A673 (cell line): ENCODE data around the gene LGALS7B. TPM values are rescaled to one million over a fixed set of nuclear protein-coding genes. Genes with fewer than 3 reads are reported as not detected.
"Not testable (repeated sequence)": the region's sequence is repeated elsewhere in the genome, so short reads cannot be mapped to it uniquely, and the experiment has no call there.

Experiments
- BruUV-seq: library from RNA; stranded (reverse); fragments of 400-500 nt; replicated peaks from 2 replicates; lab custom pipeline; 2021; lab: Mats Ljungman, UMichigan
- CTCF ChIA-PET: fragments of 300-600 bp; sonication (Branson Sonifier 250); formaldehyde crosslinking; loops from one replicate; lab custom pipeline; 2022; ENCODE audit warnings: antibody characterized with exemption; lab: Charles Lee
- POLR2A ChIA-PET: fragments of 300-600 bp; sonication (Branson Sonifier 250); formaldehyde crosslinking; loops from one replicate; lab custom pipeline; 2022; ENCODE audit warnings: antibody characterized with exemption; ENCODE audit not compliant: low non-redundant PET; lab: Charles Lee
- DNase-seq: peaks from one replicate; pipeline ENCODE4 v3.0.0-alpha.2; 2015; ENCODE audit warnings: low spot score
- H3K27ac ChIP-seq: fragments of 200-600 bp; sonication (generic); 2 replicates; pipeline ENCODE4 v1.5.1; 2016; ENCODE audit warnings: mixed run types, low read depth, mild to moderate bottlenecking, mixed read lengths, antibody characterized with exemption, low read length; ENCODE audit not compliant: poor library complexity, severe bottlenecking
- H3K27me3 ChIP-seq: fragments of 200-600 bp; sonication (generic); replicated peaks from 2 replicates; pipeline ENCODE4 v1.6.1; 2017; ENCODE audit warnings: mixed run types, low read depth, mild to moderate bottlenecking, mixed read lengths, antibody characterized with exemption, low read length; ENCODE audit not compliant: insufficient read depth, poor library complexity
- H3K36me3 ChIP-seq: fragments of 200-600 bp; sonication (generic); 2 replicates; pipeline ENCODE4 v1.6.1; 2016; ENCODE audit warnings: mixed run types, mild to moderate bottlenecking, mixed read lengths, antibody characterized with exemption, low read length; ENCODE audit not compliant: insufficient read depth, poor library complexity, severe bottlenecking
- H3K4me1 ChIP-seq: fragments of 200-600 bp; sonication (generic); 2 replicates; pipeline ENCODE4 v1.6.1; 2017; ENCODE audit warnings: mixed run types, mild to moderate bottlenecking, mixed read lengths, antibody characterized with exemption, low read length; ENCODE audit not compliant: insufficient read depth, poor library complexity, severe bottlenecking
- H3K4me3 ChIP-seq: fragments of 200-600 bp; sonication (generic); 2 replicates; pipeline ENCODE4 v1.5.1; 2016; ENCODE audit warnings: low read depth, mixed run types, mild to moderate bottlenecking, mixed read lengths, low read length; ENCODE audit not compliant: poor library complexity, severe bottlenecking
- H3K9me3 ChIP-seq: fragments of 200-600 bp; sonication (generic); 2 replicates; pipeline ENCODE4 v1.6.1; 2016; ENCODE audit warnings: mixed run types, low read depth, mild to moderate bottlenecking, mixed read lengths, antibody characterized with exemption, low read length; ENCODE audit not compliant: poor library complexity, severe bottlenecking
- CTCF ChIP-seq: fragments of 300-800, 200-600 bp; sonication (generic); conservative IDR thresholded peaks from 2 replicates; pipeline ENCODE4 v1.5.1; 2017; ENCODE audit warnings: low read depth, mild to moderate bottlenecking, antibody characterized with exemption, low read length, moderate library complexity, mixed read lengths
- EZH2 ChIP-seq: fragments of 200-600 bp; sonication (generic); IDR thresholded peaks from 2 replicates; pipeline ENCODE4 v1.6.1; 2017; ENCODE audit warnings: borderline replicate concordance, low read depth, mild to moderate bottlenecking, mixed read lengths, antibody characterized with exemption, low read length; ENCODE audit not compliant: poor library complexity, severe bottlenecking
- intact Hi-C: fragments of 100-400 bp; cut with micrococcal nuclease; formaldehyde crosslinking; loops from one replicate; pipeline ENCODE4 v1.10.0; 2022; ENCODE audit not compliant: unreplicated experiment
- total RNA-seq: library from RNA; stranded (reverse); gene quantifications from 2 replicates; pipeline ENCODE4 v1.2.3, GENCODE V29; 2021

LGALS7B gene
- total RNA-seq, 1 experiment from 2014 or later, result not detected

DNA sequence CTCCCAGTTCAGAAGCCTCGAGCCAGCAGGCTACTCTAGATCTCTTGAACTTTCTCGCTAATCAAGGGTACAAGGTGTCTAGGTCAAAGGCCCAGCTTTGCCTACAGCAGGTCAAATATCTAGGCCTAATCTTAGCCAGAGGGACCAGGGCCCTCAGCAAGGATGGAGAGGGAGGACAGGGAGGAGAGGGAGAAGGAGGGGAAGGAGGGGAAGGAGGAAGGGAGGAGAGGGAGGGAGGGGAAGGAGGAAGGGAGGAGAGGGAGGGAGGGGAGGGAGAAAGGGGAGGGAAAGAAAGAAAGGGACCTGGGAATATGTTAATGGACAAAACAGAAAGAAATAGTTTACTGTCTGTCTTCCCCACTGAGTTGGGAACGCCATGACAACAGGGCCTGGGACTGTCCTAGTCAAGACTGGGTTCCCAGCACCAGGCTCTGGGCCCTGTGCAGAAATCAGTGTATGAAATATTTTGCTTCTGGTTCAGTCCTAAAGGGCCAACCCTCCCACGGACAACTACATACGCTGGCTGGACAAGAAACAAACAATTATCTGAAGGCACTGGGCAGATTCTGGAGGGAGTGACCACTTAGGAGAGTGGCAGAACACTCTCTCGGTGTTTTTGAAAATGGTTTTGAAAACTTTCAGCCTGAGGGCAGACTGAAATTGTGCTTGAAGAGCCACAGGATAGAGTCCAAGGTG, 38.0 kb downstream of the LGALS7B start:
- no TSS peak for BruUV-seq
- no peak for DNase-seq

DNA sequence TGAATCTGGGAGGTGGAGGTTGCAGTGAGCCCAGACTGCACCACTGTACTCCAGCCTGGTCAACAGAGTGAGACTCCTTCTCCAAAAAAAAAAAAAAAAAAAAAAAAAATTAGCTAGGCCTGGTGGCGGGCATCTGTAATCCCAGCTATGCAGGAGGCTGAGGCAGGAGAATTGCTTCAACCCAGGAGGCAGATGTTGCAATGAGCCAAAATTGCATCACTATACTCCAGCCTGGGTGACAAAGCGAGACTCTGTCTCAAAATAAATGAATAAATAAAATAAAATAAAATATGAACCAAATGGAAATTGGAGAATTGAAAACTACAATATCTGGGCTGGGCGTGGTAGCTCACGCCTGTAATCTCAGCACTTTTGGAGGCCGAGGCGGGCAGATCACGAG, 40.2 kb downstream of the LGALS7B start:
- H3K36me3 ChIP-seq, BruUV-seq, H3K4me3 ChIP-seq, H3K27me3 ChIP-seq, H3K9me3 ChIP-seq, intact Hi-C loops, DNase-seq, H3K27ac ChIP-seq: not testable (repeated sequence)
- CTCF ChIA-PET, result interaction anchor here (0.6 kb wide), 1 partner anchor 409 kb away, joined by 5 read pairs; no protein-coding TSS in a partner anchor
- POLR2A ChIA-PET, result interaction anchor here (0.6 kb wide), 1 partner anchor 285 kb away, joined by 6 read pairs; no protein-coding TSS in a partner anchor
- peaks cover 12% of the 10 kb centered on the region for H3K4me1 ChIP-seq

More for the DNA sequence above, 38.0 kb downstream of the LGALS7B start:
- Histone ChIP-seq H3K4me1 (peaks cover 6% of the 10 kb centered on the region), H3K4me3 (no peak overlapping the region), H3K27me3 (no peaks in the 10 kb centered on the region), H3K36me3 (peaks cover 7% of the 10 kb centered on the region), H3K27ac (no peak overlapping the region), H3K9me3 (no peaks in the 10 kb centered on the region)
- intact Hi-C loops, result no loop called here
- no peak for TF ChIP-seq CTCF
- TF ChIP-seq EZH2, result no peak
- ChIA-PET CTCF (no interaction called here), POLR2A (no interaction called here)

- no peak for DNase-seq
- no TSS peak for BruUV-seq
- intact Hi-C loops, result no loop called here
- no peak overlapping the region for H3K4me3 ChIP-seq
- no peak for TF ChIP-seq EZH2
- TF ChIP-seq CTCF, result no peak
- ChIA-PET CTCF (no interaction called here), POLR2A (interaction anchor here (0.6 to 0.7 kb wide), 2 partner anchors 21 to 236 kb away, joined by 3 to 11 read pairs; no protein-coding TSS in a partner anchor)
- no peak overlapping the region for H3K27ac ChIP-seq
- H3K9me3 ChIP-seq, result no peaks in the 10 kb centered on the region
- H3K4me1 ChIP-seq, result peaks cover 12% of the 10 kb centered on the region
- H3K27me3 ChIP-seq, result no peaks in the 10 kb centered on the region
- H3K36me3 ChIP-seq, result peaks cover 7% of the 10 kb centered on the region
These were observed 41.2 kb downstream of the LGALS7B start for GRCh38 chr19:38830039-38830733.
